ENCODE results near the gene VPS11.

- TF ChIP-seq ZNF274 (IDR thresholded peaks at IDR 0.05; ENCODE audit: low read depth, low read length) (no peak), SUZ12 (IDR thresholded peaks at IDR 0.05; ENCODE audit: extremely low read depth, insufficient read depth, insufficient read length) (no peak)
Measured at GRCh38 chr11:119023741-119024140, 43.9 kb upstream of the VPS11 start.
